ENCODE results near the gene MSL1. TPM values are rescaled to one million over a fixed set of nuclear protein-coding genes. Genes with fewer than 3 reads are reported as not detected.

MSL1 gene
- total and polyA plus RNA-seq, 2 of the 4 experiments (the other 2 are of a cell fraction), result 28.3 to 48.4 TPM

- Histone ChIP-seq H3K23ac (ENCODE audit: low read depth, low read length) (no peak overlapping the region), H3K4me2 (ENCODE audit: low read depth, low read length) (no peak overlapping the region), H3K27me3 (ENCODE audit: control insufficient read depth, insufficient read depth, low read length) (no peaks in the 10 kb centered on the region), H3K9me3 (ENCODE audit: control insufficient read depth, insufficient read depth, low read length) (no peaks in the 10 kb centered on the region), H3K4me3 (ENCODE audit: insufficient read depth, low read depth, low read length) (no peak overlapping the region), H3K9ac (ENCODE audit: low read depth, low read length) (no peak overlapping the region), H4K20me1 (ENCODE audit: insufficient read depth, low read length) (peaks cover 14% of the 10 kb centered on the region), H3K4me1 (ENCODE audit: control insufficient read depth, insufficient read depth, low read length) (peaks cover 9% of the 10 kb centered on the region), H3K79me1 (ENCODE audit: low read depth in 1 of 2, low read length in 2 of 2) (peaks cover 14 to 34% of the 10 kb centered on the region in 2 experiments), H2BK20ac (ENCODE audit: low read depth, low read length) (no peak overlapping the region), H3K56ac (ENCODE audit: extremely low read depth, insufficient read depth, low read length) (no peak overlapping the region), H4K91ac (ENCODE audit: insufficient read depth, low read depth, low read length) (no peak overlapping the region), H3K36me3 (ENCODE audit: control insufficient read depth, insufficient read depth, low read length) (peaks cover 44% of the 10 kb centered on the region), H3K4ac (ENCODE audit: low read depth, low read length) (no peak overlapping the region), H3K9me1 (ENCODE audit: insufficient read depth, low read length) (peaks cover 8% of the 10 kb centered on the region; the same call in 1 of the 2 replicates), H2BK120ac (ENCODE audit: low read depth, low read length) (no peak overlapping the region), H3K14ac (replicated peaks; ENCODE audit: low read depth, low read length) (no peak overlapping the region), H2AFZ (replicated peaks; ENCODE audit: low read length, poor library complexity) (no peak overlapping the region), H2AK9ac (replicated peaks; ENCODE audit: low read depth, low read length, poor library complexity) (no peak overlapping the region), H4K8ac (ENCODE audit: low read depth in 2 of 2, low read length in 2 of 2) (no peak overlapping the region), H2BK5ac (ENCODE audit: low read depth, low read length, poor library complexity, severe bottlenecking) (no peak overlapping the region), H4K5ac (ENCODE audit: low read depth, low read length) (no peak overlapping the region), H3K18ac (ENCODE audit: low read depth, low read length) (no peak overlapping the region), H2BK15ac (ENCODE audit: low read depth, low read length) (no peak overlapping the region), H2AK5ac (ENCODE audit: low read depth, low read length) (no peak overlapping the region), H3K27ac (ENCODE audit: insufficient read depth, low read length) (no peak overlapping the region)
- DNase-seq, result no peak
- POLR2A ChIA-PET (ENCODE audit: unreplicated experiment), result no interaction called here
- TF ChIP-seq MAZ (IDR thresholded peaks at IDR 0.05; ENCODE audit: borderline replicate concordance, low read depth, low read length) (no peak), SMC3 (IDR thresholded peaks at IDR 0.05; ENCODE audit: low read depth, low read length) (no peak)
- BruUV-seq (replicated peaks), result no TSS peak
- no peak for ATAC-seq (ENCODE audit: low read depth)
- in situ Hi-C loops (cut with MboI; ENCODE audit: low sequenced_read_pairs) (no loop called here), dilution Hi-C loops (cut with HindIII; ENCODE audit: low sequenced_read_pairs, unreplicated experiment) (no loop called here), intact Hi-C loops (cut with micrococcal nuclease) (no loop called here)
- WGBS, 2 experiments (ENCODE audit: extremely low coverage in 2 of 2, insufficient read length in 1 of 2), result 100% methylated on average over 1 of the region's 1 CpG; no CpG with 5 or more reads in 1 of the 2 experiments
- CTCF ChIA-PET, result interaction anchor here (1.4 kb wide), 1 partner anchor 61 kb away, joined by 5 read pairs; no protein-coding TSS in a partner anchor
Measured at GRCh38 chr17:40174514-40174913, 52.7 kb downstream of the MSL1 start.
